GM21390 (cell line): ENCODE measurements around the gene RCC2.

Source experiments
- ATAC-seq: cut with Tn5 transposase; IDR thresholded peaks from one replicate; pipeline ENCODE4 v1.9.1; 2021; ENCODE audit not compliant: unreplicated experiment

Gene RCC2

DNA sequence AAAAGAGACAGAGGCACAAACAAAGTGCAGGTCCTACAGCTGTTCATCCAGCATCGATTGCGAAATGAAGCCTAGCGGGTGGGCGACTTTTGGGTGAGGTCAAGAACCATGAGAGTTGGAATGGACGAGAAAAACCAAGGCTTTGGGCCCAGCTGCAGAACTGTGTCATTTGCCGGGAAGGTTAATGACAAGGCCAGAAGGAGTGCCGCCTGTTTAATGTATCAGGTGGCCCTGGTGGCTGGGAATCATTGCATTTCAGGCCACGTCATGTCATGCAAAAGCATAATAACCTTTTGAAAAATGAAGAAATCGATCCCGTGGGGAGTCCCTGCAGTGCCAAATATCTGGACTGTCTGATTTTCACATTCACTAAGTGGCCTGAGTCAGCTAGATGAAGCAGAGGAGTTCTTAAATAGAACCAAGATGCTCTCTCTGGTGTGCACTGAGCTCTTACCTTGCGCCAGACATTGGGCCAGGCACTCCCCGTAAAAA lies 8.1 kb upstream of the RCC2 start:
- no peak for ATAC-seq

- ATAC-seq, result no peak
These were observed 3.4 kb upstream of the RCC2 start for GRCh38 chr1:17442841-17443240.

DNA sequence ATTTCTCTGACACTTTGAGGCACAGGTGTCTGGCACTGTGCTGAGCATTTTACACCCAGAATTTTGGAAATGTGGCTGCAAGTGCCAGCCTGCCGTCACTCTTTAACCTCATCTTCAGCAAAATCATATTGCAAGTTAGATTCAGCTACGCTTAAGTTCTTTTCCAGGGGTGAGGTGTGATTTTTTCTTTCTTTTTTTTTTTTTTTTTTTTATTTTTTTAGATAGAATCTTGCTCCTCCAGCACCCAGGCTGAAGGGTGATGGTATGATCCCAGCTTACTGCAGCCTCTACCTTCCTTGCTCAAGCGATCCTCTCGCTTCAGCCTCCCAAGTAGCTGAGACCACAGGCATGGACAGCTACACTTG lies 2.5 kb upstream of the RCC2 start:
- ATAC-seq, result no peak

- no peak for ATAC-seq
These were observed 2.0 kb upstream of the RCC2 start for GRCh38 chr1:17441265-17441992.

- no peak for ATAC-seq
These were observed 1.3 kb upstream of the RCC2 start for GRCh38 chr1:17440827-17441168.

DNA sequence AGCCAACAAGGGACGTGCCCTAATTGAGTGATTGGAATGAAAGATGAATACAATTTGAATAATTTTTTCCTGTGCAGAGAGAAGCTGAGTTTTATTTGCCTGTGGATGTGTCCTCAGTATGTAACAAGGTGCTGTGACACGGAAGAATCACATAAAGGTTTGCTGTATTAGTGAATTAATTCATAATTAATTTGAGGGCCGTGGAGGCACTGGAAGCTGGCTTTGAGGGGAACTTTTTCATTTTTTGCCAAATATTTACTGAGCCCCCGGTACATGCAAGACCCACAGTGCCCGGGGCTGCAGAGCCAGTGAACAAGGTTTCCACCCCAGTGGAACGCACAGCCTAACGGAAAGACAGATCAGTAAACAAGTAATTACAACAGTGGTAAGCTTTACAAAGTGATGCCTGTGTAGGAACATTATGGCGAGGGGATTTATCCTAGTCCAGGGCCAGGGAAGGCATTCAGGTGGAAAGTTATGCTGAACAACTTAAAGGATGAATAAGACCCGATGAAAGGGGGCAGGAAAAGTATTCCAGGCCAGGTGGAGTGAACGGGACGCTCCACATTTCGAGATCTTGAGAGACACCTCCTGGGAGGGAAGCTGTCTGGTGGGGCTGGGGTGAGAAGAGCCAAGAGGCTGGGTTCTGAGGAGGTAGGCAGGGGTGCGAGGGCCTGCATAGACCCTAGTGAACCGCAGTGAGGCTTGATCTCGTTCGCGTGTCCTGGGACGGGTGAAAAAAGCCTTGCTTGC lies 773 bp upstream of the RCC2 start:
- ATAC-seq, result no peak

DNA sequence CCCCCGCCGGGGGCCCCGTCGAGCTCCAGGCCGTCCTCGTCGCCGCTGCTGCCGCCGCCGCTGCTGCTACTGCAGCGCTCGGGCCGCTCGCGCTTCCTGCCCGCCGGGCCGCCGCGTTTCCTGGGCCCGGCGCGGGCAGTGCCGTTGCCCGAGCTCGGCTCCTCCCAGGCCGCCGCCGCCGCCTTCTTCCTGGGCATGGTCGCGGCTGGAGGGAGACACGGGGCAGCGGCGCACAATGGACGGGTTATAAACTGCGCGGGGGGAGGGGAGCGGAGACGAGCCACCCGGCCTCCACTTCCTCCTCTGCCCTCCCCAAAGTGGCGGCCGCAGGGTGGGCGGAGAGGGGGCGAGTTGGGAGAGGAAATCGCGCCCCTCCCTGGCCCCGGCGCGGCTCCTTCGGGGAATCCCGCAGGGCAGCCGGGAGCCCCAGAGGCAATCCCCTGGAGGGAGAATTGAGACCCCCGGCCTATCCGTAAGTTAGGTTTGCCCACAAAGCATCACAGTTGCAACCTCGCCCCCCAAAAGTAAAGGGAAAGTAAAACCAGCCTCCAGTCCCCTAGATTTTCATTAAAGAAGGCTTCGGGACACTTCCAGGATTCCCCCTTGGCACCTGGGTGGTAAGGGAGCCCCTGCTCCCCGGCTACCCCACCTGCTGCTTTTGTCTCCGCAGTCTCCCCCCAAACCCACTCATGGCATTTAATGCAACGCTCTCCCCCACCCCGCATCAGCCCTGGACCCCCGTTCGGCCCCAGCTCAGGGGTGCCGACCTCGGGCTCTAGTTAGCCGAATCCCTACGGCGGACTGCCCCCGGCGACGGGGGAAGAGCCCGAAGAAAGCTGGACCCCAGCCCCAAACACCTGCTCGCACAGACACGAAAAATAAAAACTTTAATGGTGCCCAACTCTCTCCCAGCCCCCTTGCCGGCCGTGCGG lies 893 bp downstream of the RCC2 start:
- peak; percentile 33 for ATAC-seq

- ATAC-seq, result peak; percentile 30
These were observed 1.7 kb downstream of the RCC2 start for GRCh38 chr1:17437580-17438317.

GRCh38 chr1:17437260-17437579 lies 2.3 kb downstream of the RCC2 start:
- ATAC-seq, result no peak

DNA sequence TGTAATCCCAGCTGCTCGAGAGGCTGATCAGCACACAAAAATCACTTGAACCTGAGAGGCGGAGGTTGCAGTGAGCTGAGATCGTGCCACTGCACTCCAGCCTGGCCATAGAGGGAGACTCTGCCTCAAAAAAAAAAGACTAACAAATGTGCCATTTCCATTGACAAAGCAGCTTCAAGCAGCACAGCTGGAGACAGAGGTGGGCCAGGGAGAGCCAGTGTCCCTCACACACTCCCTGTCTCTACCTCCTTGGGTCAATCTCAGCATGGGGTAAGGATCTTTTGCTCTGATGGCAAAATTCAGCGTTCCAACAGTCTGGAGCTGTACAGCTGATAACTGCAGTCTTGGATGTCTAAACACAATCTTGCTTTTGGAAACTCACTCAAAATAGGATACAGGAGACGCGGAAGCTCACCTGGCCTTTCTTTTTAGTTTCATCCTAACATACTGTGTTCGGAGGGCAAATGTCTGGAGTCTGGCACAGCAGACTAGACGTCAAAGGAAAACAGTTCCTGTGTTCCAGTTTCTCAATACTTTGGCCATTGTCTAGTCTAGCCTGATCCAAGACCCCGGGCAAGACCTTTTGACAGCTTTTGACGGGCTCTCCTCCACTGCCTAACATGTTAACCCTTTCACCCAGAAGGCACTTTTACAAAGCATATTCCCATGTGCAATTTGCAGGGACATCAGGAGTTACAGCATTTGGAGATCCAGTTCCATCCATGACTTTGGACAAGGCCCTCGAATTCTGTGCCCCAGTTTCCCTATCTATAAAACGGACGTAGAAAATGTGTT lies 2.9 kb downstream of the RCC2 start:
- no peak for ATAC-seq

- no peak for ATAC-seq
These were observed 4.9 kb downstream of the RCC2 start for GRCh38 chr1:17434601-17435000.

GRCh38 chr1:17434016-17434415 lies 5.5 kb downstream of the RCC2 start:
- no peak for ATAC-seq

DNA sequence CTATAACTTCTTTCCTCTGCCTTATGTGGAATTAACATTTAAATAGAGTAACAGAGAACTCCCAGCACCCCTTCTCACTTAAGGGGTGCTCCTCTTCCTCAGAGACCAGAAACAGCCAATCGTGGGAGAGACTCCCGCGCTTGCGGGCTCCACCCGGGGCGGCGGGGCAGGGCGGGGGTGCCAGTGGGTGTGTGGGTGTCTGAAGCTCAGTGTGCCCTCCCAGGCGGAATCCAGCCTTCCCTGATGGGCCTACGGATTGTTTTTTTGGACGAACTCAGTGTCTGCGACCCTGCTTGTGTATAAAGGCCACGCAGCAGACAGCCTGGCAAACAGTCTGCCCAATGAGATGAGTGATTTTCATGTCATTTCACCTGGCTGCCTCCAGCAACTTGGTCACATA lies 6.2 kb downstream of the RCC2 start:
- no peak for ATAC-seq

DNA sequence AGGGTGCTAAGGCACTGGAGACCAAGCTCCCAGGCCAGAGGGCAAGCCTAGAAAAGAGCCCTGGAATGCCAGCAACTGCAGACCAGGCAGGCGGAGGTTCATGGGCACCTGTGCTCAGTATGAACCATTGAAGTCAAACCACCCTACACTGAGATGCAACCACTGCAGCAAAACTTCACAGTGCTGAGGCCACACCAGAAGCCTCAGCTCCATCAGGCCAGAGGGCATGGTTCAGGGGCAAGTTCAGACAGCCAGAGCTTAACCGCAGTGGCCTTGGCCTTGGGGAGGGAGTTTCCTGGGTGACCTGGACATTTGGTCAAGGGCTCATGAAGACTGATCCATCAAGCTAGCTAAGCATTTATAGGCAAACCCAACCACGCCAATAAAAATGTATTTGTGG lies 7.1 kb downstream of the RCC2 start:
- ATAC-seq, result no peak

- ATAC-seq, result no peak
These were observed 10.3 kb downstream of the RCC2 start for GRCh38 chr1:17429183-17429582.

- ATAC-seq, result no peak
These were observed 11.5 kb downstream of the RCC2 start for GRCh38 chr1:17427696-17428660.

GRCh38 chr1:17425806-17426600 lies 13.5 kb downstream of the RCC2 start:
- no peak for ATAC-seq

- ATAC-seq, result no peak
These were observed 15.7 kb downstream of the RCC2 start for GRCh38 chr1:17423781-17424245.
